Measurements from ENCODE around the gene MARK3. TPM values are rescaled to one million over a fixed set of nuclear protein-coding genes. Genes with fewer than 3 reads are reported as not detected.
"Not testable (repeated sequence)": the region's sequence is repeated elsewhere in the genome, so short reads cannot be mapped to it uniquely, and the experiment has no call there.

The MARK3 gene
- polyA plus RNA-seq, 4 donors, result 82.0 to 123 (median 101) TPM

- no peak for DNase-seq (ENCODE audit: low read depth in 4 of 4, low spot score in 2 of 4)
These were observed 123.5 kb downstream of the MARK3 start for GRCh38 chr14:103508521-103509329.

DNA sequence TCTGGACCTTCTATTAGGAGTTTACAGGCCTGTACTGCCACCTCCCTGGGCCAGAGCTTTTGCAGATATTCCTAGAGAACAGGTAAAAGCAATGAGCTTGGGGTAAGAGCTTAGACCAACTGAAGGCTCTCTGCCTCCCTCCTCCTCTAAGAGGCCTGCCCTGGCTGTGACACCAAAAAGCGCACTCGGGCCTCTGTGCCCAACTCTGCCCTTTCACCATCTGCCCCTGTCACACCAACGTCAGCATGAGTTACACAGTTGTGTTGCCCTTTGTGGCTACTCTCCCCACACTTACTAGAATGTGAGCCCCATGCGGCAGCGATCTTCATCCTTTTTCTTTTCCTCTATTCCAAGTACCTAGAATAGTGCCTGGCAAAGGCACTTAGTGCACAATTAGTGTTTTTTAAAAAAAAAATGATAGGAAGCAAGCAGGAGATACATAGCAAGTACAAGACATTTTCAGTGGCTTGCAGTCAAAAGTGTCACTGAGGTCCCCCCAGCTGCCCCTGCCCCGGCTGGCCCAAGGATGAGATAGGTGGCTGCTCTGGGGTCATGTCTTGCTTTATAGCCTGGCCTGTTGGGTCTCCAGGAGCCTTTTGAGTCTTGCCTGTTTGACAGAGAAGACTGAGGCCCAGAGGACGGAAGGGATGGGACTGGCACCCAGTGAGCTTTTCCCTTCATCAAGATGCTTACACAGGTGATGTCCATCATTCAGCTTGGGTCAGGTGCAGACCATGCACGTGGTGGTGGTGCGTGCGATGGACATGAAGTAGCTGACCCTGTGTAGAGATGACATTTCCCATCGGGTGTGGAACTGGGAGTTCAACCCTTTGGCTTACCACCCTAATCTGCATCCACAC is 124.9 kb downstream of the MARK3 start:
- no peak for DNase-seq (ENCODE audit: low read depth in 4 of 4, low spot score in 2 of 4)

DNA sequence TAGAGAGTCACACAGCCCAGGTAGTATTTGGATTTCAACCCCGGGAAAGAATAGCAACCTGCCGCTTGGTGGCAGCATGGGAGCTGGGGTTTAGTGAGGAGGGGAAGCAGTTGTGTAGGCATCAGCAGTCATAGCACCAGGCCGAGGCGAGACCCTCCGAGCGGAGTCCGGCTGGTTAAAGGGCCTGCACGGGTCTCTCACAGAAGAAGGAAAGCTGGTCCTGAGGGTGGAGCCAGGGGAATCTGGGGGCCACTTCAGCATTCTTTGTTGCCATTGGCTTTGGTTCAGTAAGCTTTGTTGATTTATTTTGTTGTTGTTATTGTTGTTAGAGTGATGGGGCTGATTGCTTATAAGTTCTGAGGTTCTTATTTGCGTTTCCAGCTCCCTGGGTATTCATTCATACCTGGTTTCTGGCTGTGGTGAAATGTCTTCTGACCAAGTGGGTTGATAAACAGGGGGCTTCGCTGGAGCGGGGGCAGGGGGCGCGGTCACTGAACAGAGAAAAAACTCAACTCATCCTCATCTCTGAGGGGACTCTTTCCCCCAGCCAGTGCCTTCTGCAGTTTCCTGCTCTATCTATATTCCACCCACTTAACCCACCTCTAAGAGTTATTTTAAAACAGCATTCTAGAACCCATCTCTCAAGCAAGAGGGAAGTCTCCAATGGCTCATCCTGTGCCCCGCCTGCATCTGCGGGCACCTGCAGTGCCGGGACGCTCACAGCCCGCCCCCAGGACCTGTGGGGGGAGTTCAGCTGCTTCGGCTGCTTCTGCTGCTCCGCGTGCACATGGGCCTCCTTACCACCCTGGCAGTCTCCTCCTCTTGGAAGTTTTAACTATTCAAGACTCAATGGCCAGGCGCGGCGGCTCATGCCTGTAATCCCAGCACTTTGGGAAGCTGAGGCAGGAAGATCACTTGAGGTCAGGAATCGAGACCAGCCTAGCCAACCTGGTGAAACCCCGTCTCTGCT is 125.8 kb downstream of the MARK3 start:
- no peak for DNase-seq (ENCODE audit: low read depth in 4 of 4, low spot score in 2 of 4)

- not testable (repeated sequence) for DNase-seq (ENCODE audit: low read depth in 4 of 4, low spot score in 2 of 4)
These were observed 127.0 kb downstream of the MARK3 start for GRCh38 chr14:103512180-103512579.

- DNase-seq (ENCODE audit: low read depth in 4 of 4, low spot score in 2 of 4), result no peak
These were observed 127.7 kb downstream of the MARK3 start for GRCh38 chr14:103512701-103513611.

DNA sequence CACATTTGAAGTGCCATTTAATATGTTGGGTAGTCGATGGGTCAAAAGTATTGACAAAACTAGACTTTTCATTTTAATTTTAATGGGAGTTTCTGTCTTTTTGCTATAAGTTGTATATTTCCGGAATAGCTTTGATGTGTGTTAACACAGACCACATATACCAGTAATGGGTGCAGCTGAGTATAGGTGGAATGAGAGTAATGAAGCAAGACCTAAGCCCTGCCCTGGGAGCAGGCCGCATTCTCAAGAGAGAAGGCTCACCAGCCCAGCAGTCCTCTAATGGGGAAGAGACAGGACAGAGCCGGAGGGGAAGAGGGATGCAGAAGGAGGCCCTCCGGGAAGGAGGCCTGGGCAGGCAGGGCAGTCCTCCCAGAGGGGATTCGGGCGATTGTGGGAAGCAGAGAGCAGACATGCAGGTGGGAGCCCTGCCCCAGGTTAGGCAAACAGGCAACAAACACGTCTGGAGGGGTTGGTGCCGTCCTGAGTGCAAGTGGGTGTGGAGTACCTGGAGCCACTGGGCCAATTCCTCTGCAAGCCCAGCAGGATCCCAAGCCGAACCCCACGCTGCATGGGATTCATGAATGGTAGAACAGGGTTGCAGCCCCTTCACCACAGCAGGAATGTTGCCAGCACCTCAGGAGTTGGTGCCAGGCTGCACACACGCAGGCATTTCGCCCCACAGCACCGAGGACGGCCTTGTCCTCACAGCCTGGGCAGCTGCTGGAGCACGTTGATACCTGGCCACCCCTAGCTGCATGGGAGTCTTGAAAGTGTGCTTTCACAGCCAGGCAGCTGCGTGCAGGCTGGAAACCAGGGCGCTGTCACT is 129.6 kb downstream of the MARK3 start:
- DNase-seq (ENCODE audit: low read depth in 4 of 4, low spot score in 2 of 4), result no peak

DNA sequence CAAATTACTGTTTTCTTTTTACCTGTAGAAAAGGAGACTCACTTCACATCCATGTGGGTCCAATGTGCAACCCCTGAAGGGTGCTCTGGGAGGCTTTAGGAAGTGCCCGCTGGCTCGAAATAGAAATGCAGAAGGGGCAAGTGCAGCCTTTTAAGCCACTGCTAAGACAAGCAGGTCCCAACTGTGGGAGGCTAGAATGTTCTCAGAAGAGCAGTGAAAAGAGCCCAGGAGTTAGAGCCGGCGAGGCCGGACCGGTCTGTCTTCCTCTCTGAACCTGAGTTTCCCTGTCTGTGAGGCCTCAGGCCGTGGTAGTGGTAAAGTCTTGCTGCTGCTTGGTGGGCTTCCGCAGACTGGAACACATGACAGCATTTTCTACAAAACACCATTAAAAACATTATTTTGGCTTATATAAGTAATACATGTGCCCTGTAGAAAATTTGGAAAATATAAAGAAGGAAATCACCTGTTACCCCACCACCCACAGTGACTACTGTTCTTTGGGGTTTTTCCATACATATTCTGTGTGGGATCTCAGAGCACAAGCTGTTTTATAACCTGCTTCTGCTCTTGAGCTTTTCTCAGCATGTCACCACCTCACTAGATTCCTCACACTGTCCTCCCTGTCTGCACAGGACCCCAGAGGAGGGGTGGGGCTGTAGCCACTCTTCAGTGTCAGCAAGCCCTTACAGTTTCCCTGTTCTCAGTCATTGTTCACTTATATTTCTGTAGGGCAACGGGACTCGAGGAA is 131.4 kb downstream of the MARK3 start:
- DNase-seq (ENCODE audit: low read depth in 4 of 4, low spot score in 2 of 4), result no peak

- DNase-seq (ENCODE audit: low read depth in 4 of 4, low spot score in 2 of 4), result no peak
These were observed 132.0 kb downstream of the MARK3 start for GRCh38 chr14:103517174-103517566.

GRCh38 chr14:103517721-103518421 is 132.7 kb downstream of the MARK3 start:
- no peak for DNase-seq (ENCODE audit: low read depth in 4 of 4, low spot score in 2 of 4)

DNA sequence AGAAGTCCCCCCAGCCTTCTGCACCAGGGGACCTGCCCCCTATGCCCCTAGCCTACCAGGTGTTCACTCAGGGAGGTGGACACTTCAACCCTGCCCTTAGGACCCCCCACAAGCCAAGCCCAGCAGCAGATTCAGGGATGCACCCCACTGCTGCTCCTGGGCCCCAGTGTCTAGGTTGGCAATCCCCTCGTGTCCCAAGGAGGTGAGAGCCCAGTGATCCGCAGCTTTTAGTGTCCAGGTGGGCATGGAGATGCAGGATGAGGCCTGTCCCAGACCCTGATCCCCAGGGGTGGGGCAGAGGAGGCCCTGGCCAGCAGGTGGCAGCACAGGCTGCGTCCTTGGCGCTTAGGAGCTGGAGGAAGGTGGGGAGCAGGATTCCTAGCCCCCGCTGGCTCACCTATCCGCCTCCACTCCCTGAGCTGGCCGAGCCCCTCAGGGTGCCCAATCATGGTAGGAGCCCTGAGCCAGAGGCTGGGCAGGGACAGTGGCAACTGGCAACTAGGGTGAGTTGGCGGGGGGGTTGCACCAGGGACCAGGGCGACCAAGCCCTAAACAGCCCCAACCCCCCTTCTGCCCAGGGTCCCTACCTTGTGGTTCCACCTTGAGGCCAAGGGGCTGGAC is 133.3 kb downstream of the MARK3 start:
- no peak for DNase-seq (ENCODE audit: low read depth in 4 of 4, low spot score in 2 of 4)

DNA sequence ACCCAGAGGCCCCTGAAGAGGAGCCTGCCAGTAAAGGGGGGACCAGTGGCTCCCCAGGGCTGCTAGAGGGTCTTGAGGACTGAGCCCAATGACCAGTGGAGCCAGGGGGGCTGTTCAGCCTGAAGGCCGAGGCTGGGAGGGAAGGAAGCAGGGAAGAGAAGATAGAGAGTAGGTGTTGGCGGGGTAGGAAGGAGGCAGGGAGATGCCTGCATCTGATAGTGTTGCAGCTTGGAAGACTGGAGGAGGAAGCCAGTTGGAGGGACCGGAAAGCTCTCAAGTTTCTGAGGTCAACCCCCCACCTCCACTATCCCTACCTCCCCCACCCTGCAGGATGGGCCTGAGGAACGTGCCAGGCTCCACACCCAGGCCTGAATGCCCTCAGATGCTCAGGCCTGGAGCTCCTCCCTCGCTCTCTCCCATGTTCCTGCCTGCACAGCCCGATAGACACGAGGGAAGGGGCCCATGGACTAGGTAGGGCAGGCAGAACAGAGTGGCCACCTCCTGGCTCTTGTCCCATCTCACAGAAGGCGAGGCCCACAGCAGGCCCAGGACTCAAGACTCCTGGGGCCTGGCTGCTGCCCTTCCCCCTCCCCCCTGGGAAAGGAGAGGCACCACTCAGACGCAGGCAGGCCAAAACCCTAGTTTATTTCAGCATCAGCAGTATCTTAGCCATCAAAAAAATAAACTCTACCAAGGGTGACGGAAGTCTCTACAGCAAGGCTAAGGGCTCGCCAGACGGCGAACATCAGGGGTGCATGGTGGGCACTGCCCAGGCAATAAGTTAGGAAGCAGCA is 134.0 kb downstream of the MARK3 start:
- DNase-seq (ENCODE audit: low read depth in 4 of 4, low spot score in 2 of 4), result no peak

DNA sequence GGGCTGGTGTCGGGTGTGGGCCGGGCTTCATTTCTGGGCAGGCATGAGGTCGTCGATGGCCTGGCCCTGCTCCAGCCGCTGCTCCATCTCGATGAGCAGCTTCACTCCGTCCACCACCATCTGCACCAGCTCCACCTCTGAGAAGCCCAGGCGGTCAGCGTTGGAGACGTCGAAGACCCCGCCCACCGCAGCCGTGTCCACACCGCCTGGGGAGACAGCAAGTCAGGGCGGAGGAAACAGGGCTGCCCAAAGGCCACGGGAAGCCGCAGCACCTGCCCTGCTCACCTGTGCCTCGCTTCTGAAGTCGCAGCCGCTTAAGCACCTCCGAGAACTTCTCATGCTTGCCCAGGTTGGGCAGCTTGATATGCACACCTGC is 134.6 kb downstream of the MARK3 start:
- DNase-seq (ENCODE audit: low read depth in 4 of 4, low spot score in 2 of 4), result no peak

DNA sequence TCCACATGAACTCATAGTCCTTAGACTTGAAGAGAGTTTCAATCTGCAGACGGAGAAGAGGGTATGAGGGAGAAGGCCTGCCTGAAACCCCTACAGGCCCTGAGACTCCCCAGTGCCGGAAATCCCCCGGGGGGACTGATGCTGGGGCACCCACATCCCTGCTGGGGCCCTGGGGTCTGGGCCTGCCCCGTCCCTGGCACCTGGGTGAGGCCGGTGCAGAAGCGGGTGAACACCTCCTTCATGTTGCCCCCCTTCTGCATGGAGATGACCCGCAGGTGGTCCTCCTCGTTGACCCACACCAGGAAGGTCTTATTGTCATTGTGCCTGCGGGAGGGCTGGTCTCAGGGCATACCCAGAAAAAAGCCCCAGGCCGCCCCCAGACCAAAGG is 135.0 kb downstream of the MARK3 start:
- DNase-seq (ENCODE audit: low read depth in 4 of 4, low spot score in 2 of 4), result no peak

- DNase-seq (ENCODE audit: low read depth in 4 of 4, low spot score in 2 of 4), result no peak
These were observed 135.6 kb downstream of the MARK3 start for GRCh38 chr14:103520657-103521437.

- no peak for DNase-seq (ENCODE audit: low read depth in 4 of 4, low spot score in 2 of 4)
These were observed 136.3 kb downstream of the MARK3 start for GRCh38 chr14:103521438-103521950.

Data from left renal cortex interstitium (tissue), 4 donors.